ENCODE data around the gene C3AR1. TPM values are rescaled to one million over a fixed set of nuclear protein-coding genes. Genes with fewer than 3 reads are reported as not detected.

The C3AR1 gene
- total and polyA plus RNA-seq, 2 donors (not counting 3 experiments of a cell fraction or from before 2014, with no cell fraction given), result 0.22 to 0.70 TPM

DNA sequence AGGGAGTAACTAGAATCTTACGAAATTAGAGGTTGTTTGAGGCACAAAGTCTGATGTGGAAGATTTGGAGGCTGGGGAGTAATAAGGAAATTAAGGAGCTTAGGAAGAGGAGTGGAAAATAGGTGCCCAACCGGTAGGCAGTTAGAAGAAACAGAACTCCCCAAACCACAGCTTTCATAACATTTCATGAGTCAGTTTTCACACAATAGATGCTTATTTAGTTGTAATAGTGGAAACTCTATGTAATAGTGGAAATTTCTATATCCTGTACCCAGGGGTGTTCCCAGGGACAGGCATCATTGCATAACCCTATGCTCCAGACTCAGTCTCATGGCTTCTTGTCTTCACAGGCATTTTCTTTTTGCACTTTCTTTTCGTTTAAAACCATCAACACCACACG lies 8.3 kb downstream of the C3AR1 start:
- Histone ChIP-seq H4K20me1 (replicated peaks; ENCODE audit: control insufficient read depth, extremely low read depth, insufficient read depth, low read length) (no peaks in the 10 kb centered on the region), H3K9me3 (replicated peaks; ENCODE audit: control insufficient read depth, insufficient read depth, low read length) (no peaks in the 10 kb centered on the region), H3K9ac (replicated peaks; ENCODE audit: extremely low read depth, insufficient read depth, low read length) (no peak overlapping the region), H3K36me3 (ENCODE audit: control insufficient read depth in 2 of 2, extremely low read depth in 1 of 2, insufficient read depth in 2 of 2, low read length in 2 of 2) (peaks cover 2% of the 10 kb centered on the region in 2 experiments), H3K9me1 (replicated peaks; ENCODE audit: control insufficient read depth, extremely low read depth, insufficient read depth, low read length) (no peaks in the 10 kb centered on the region), H3K79me2 (ENCODE audit: control insufficient read depth, insufficient read depth, low read length) (no peaks in the 10 kb centered on the region), H2AFZ (ENCODE audit: low read depth, low read length) (no peak overlapping the region), H3K4me3 (replicated peaks in 1 of 3; ENCODE audit: insufficient read depth in 1 of 3, low read depth in 1 of 3, low read length in 3 of 3) (no peak overlapping the region), H3K27me3 (ENCODE audit: control insufficient read depth in 2 of 2, insufficient read depth in 2 of 2, low read length in 2 of 2) (no peaks in the 10 kb centered on the region), H3K4me2 (ENCODE audit: insufficient read depth, low read length) (no peak overlapping the region), H3K27ac (ENCODE audit: insufficient read depth, low read depth, low read length) (no peak overlapping the region), H3K4me1 (ENCODE audit: control insufficient read depth, extremely low read depth, insufficient read depth, low read length) (no peaks in the 10 kb centered on the region)
- TF ChIP-seq POLR2A (IDR thresholded peaks at IDR 0.05; ENCODE audit: low read depth, low read length) (no peak), CTCF (IDR thresholded peaks at IDR 0.05; ENCODE audit: extremely low read depth in 1 of 2, insufficient read depth in 1 of 2, low read depth in 1 of 2, low read length in 2 of 2) (no peak), POLR2AphosphoS5 (IDR thresholded peaks at IDR 0.05; ENCODE audit: insufficient read depth, low read depth, low read length) (no peak), MAX (IDR thresholded peaks at IDR 0.05; ENCODE audit: insufficient read depth, insufficient read length) (no peak), JUN (IDR thresholded peaks at IDR 0.05; ENCODE audit: borderline replicate concordance, insufficient read depth, insufficient read length, low read depth) (no peak), FOS (IDR thresholded peaks at IDR 0.05; ENCODE audit: borderline replicate concordance, insufficient read depth, low read length) (no peak), GATA2 (IDR thresholded peaks at IDR 0.05; ENCODE audit: insufficient read depth, insufficient read length, low read depth, low read length) (no peak), MYC (IDR thresholded peaks at IDR 0.05; ENCODE audit: low read depth, low read length) (no peak), EZH2 (IDR thresholded peaks at IDR 0.05; ENCODE audit: borderline replicate concordance, low read depth, low read length, severe bottlenecking) (no peak)
- FAIRE-seq, result no peak
- no TSS peak for BruUV-seq (replicated peaks)
- intact Hi-C loops (cut with micrococcal nuclease), result no loop called here
- dilution Hi-C loops (cut with MboI; ENCODE audit: extremely low pct_ligation_motif_present, low sequenced_read_pairs), result no loop called here
- POLR2A ChIA-PET, result no interaction called here
- CTCF ChIA-PET, result interaction anchor here (0.6 to 2.4 kb wide), 4 partner anchors 8 to 180 kb away, joined by 3 to 14 read pairs (median 4); partner anchors contain the start of gene C3AR1
- no peak for DNase-seq (ENCODE audit: low read depth, low spot score)

Data from endothelial cell of umbilical vein (primary cell).